RWPE2 (cell line): Measurements from ENCODE around the gene ADGRF4.

Experiments
- ATAC-seq: fragments of 200-7000 bp; cut with Tn5 transposase; 3 replicates; pipeline ENCODE4 v1.9.1; 2021; ENCODE audit warnings: low read depth
- DNase-seq: peaks from one replicate; pipeline ENCODE4 v3.0.0-alpha.2; 2020; ENCODE audit warnings: low spot score
- H3K27ac ChIP-seq: fragments of 450-650 bp; 2 replicates; pipeline ENCODE4 v1.5.1; 2017; ENCODE audit warnings: mild to moderate bottlenecking; ENCODE audit not compliant: poor library complexity, severe bottlenecking
- H3K27me3 ChIP-seq: fragments of 250-450 bp; sonication (Bioruptor Pico); 2 replicates; pipeline ENCODE4 v1.5.1; 2021; ENCODE audit warnings: mild to moderate bottlenecking, moderate library complexity; ENCODE audit not compliant: insufficient read depth, poor library complexity, severe bottlenecking
- H3K36me3 ChIP-seq: fragments of 250-450 bp; sonication (Bioruptor Pico); 2 replicates; pipeline ENCODE4 v1.5.1; 2020; ENCODE audit warnings: low read depth, mild to moderate bottlenecking, moderate library complexity
- H3K4me1 ChIP-seq: fragments of 250-450 bp; sonication (Bioruptor Pico); 2 replicates; pipeline ENCODE4 v1.5.1; 2021; ENCODE audit warnings: mild to moderate bottlenecking, moderate library complexity; ENCODE audit not compliant: insufficient read depth, poor library complexity, severe bottlenecking
- H3K4me3 ChIP-seq: fragments of 250-450 bp; sonication (Bioruptor Pico); 2 replicates; pipeline ENCODE4 v1.5.1; 2021; ENCODE audit warnings: mild to moderate bottlenecking, moderate library complexity; ENCODE audit not compliant: severe bottlenecking
- H3K9me3 ChIP-seq: fragments of 250-450 bp; sonication (Bioruptor Pico); 2 replicates; pipeline ENCODE4 v1.5.1; 2021; ENCODE audit warnings: mild to moderate bottlenecking, moderate library complexity; ENCODE audit not compliant: severe bottlenecking
- CTCF ChIP-seq: fragments of 450-650 bp; IDR thresholded peaks from one replicate; pipeline ENCODE4 v1.5.1; 2017; ENCODE audit warnings: mild to moderate bottlenecking, moderate library complexity; ENCODE audit not compliant: poor library complexity, severe bottlenecking

The ADGRF4 gene

GRCh38 chr6:47767102-47767501 lies 68.7 kb downstream of the ADGRF4 start:
- no peaks in the 10 kb centered on the region for H3K27me3 ChIP-seq
- no peak for ATAC-seq
- no peak for TF ChIP-seq CTCF
- DNase-seq, result no peak
- no peaks in the 10 kb centered on the region for H3K4me1 ChIP-seq
- H3K9me3 ChIP-seq, result peaks cover 3% of the 10 kb centered on the region
- no peak overlapping the region for H3K27ac ChIP-seq
- H3K4me3 ChIP-seq, result no peak overlapping the region
- no peaks in the 10 kb centered on the region; the same call in 1 of the 2 replicates for H3K36me3 ChIP-seq

GRCh38 chr6:47769982-47770381 lies 71.6 kb downstream of the ADGRF4 start:
- no peak overlapping the region for H3K27ac ChIP-seq
- no peaks in the 10 kb centered on the region for H3K4me1 ChIP-seq
- H3K27me3 ChIP-seq, result no peaks in the 10 kb centered on the region
- TF ChIP-seq CTCF, result no peak
- H3K4me3 ChIP-seq, result no peak overlapping the region
- DNase-seq (no peak), ATAC-seq (no peak)
- no peaks in the 10 kb centered on the region; the same call in 1 of the 2 replicates for H3K36me3 ChIP-seq
- H3K9me3 ChIP-seq, result peaks cover 3% of the 10 kb centered on the region
